ENCODE results near the gene CIB4.

The CIB4 gene

DNA sequence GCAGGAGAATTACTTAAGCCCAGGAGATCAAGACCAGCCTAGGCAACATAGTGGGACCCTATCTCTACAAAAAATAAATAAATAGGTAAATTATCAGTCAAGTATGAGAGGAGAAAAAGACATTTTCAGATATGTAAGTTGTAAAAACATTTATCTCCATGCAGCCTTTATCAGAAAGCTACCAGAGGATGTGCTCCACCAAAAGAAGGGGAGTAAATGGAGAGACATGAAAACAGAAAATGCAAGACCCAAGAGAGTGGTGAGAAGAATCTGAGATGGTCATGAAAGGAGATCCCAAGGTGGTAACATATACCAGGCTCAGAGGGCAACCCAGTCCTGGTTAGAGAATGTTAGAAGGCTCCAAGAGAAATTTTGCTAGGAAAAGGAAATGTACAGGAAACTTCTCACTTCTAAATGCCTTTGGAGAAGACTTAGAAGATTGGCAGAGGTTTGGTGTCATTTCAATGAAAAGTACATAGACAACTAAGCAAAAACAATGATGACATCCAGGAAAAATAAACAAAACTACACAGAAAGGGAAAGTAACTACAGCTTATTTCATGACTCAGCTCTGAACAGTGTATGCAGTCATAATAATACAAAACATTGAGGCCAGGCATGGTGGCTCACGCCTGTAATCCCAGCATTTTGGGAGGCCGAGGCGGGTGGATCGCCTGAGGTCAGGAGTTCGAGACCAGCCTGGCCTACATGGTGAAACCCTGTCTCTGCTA is 19.5 kb downstream of the CIB4 start:
- no peak for DNase-seq (ENCODE audit: low read depth in 2 of 2)

GRCh38 chr2:26620031-26620605 is 21.0 kb downstream of the CIB4 start:
- DNase-seq (ENCODE audit: low read depth in 2 of 2), result no peak

- no peak for DNase-seq (ENCODE audit: low read depth in 2 of 2)
Measured at GRCh38 chr2:26619521-26619951, 21.6 kb downstream of the CIB4 start.

DNA sequence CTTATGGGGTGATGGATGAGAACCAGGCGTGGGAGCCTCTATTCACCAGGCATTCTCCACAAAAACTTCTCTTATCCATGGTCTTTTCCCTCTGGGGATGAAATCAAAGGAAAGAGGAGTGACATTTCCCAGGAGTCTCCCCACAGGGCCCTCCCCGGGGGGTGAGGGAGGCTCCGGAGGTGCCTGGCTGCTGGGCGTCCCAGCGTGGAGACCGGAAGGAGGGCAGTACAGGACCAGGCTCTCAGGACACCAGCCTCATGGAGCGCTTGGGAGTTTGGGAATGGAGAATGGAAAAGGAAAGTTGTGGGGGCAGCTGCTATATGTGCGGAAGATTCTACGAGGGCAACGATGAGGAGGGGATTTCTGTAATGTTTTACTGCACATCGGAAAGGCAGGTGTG is 22.1 kb downstream of the CIB4 start:
- no peak for DNase-seq (ENCODE audit: low read depth in 2 of 2)

DNA sequence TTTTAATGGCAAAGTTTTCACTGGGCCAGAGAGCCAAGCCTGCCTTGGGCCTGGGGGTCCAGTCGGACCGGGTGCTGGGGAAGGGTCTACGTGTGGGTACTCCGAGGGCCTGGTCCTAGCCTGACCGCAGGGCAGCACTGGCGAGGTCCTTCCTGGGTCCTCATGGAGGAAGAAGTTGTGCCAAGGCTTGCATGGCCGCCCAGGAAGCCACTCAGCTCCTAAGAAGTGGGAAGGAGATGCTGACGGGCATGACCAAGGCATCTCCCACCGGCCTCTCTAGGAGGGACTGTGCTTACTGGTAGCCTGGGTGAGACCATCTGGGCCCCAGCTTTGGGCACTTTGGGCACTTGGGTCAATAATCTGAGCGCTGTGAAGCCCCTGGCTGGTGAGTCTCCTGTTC is 22.6 kb downstream of the CIB4 start:
- no peak for DNase-seq (ENCODE audit: low read depth in 2 of 2)

DNA sequence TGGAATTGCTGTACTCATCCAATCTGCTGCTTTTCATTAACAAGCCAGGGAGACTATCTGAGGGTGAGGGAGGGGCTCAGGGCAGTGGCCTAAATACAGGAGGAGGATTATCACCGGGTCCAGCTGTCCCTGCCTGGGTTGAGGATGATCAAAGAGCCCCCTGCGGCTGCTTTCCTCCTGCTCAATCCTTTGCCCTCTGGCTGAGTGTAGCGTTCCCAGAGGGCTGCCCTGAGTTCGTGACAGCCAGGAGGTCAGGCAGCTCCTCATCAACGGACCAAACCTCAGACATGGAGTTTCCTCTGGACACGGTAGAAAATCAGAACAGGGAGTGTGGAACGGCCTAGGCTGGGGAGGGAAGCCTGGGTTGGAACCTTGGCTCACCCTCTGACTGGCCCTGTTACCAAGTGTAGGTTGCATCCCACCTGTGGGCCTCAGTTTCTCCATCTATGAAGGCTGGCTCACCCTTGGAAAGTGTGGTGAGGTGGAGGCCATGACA is 23.5 kb downstream of the CIB4 start:
- no peak for DNase-seq (ENCODE audit: low read depth in 2 of 2)

GRCh38 chr2:26616706-26617587 is 24.2 kb downstream of the CIB4 start:
- DNase-seq (ENCODE audit: low read depth in 2 of 2), result no peak

- DNase-seq (ENCODE audit: low read depth in 2 of 2), result no peak
Measured at GRCh38 chr2:26615860-26616705, 25.1 kb downstream of the CIB4 start.

GRCh38 chr2:26615336-26615859 is 25.8 kb downstream of the CIB4 start:
- no peak for DNase-seq (ENCODE audit: low read depth in 2 of 2)

DNA sequence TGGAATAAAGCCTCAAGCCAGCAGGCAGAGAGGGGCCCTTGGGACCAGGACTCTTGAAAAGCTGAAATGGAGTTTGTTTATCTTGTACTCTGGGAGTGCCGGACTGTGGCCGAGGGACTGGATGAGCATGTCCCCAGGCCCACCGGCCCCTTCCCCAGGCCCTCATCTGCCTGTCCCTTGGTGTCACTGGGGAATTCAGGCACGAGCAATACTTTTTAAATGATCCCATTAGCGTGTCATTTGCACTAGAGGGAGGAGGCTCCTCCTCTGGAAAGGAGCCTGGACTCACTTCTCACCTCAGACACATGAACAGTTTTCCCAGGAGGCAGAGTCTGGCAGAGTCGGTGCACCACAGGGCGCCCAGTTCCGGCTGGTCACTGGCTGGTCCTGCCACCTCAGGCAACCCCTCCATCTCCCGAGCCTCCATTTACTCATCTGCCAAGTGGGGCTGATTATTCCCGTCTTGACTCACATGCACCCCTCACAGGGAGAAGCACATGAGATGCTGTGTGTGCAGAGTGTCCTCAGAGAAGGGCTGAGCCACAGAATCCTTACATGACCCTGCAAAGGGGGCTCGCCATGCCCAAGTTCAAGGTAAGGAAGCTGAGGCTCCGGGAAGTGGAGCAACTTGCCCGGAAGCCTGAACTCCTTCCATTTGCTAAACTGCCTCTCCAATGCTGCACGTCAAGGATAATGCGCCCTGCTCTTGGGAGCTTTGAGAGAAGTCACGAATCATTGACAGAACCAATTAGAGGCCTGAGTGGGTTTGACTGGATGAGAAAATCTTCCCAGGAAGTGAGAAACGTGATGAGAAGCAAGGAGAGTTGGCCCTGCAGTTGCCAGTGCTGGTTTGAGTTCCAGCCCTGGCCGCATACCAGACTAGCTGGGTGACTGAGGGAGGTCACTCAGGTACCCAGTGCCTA is 26.7 kb downstream of the CIB4 start:
- DNase-seq (ENCODE audit: low read depth in 2 of 2), result no peak

- no peak for DNase-seq (ENCODE audit: low read depth in 2 of 2)
Measured at GRCh38 chr2:26613241-26614215, 27.6 kb downstream of the CIB4 start.

GRCh38 chr2:26612522-26613240 is 28.5 kb downstream of the CIB4 start:
- no peak for DNase-seq (ENCODE audit: low read depth in 2 of 2)

GRCh38 chr2:26612034-26612433 is 29.1 kb downstream of the CIB4 start:
- DNase-seq (ENCODE audit: low read depth in 2 of 2), result no peak

- DNase-seq (ENCODE audit: low read depth in 2 of 2), result no peak
Measured at GRCh38 chr2:26610504-26611335, 30.4 kb downstream of the CIB4 start.

- no peak for DNase-seq (ENCODE audit: low read depth in 2 of 2)
Measured at GRCh38 chr2:26609839-26610277, 31.3 kb downstream of the CIB4 start.

DNA sequence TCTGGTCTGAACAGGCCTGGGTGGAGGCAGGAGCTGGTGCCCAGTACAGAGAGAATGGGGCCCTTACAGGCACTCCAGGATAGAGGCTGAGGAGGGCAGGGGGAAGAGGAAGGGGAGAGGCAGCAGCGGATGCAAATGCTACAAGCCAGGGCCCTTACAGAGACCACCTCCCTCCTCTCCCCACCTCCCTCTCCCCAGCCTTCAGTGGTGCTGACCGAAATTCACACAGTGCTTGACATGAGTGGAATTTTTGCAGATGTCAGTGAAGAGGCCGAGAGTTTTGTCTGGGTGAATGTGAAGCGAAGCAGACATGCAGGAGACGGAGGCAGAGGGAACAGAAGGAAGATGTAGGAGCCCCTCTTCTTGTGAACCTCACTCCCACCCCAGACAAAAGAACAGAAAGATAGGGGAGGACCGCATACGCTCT is 31.9 kb downstream of the CIB4 start:
- no peak for DNase-seq (ENCODE audit: low read depth in 2 of 2)

GRCh38 chr2:26608557-26608956 is 32.6 kb downstream of the CIB4 start:
- no peak for DNase-seq (ENCODE audit: low read depth in 2 of 2)

All from stimulated activated CD8-positive, alpha-beta memory T cell treated with anti-CD3 and anti-CD28 coated beads, Interleukin-15, amount 100 ng/mL, for 48 hours (primary cell).